NCI-H69 (cell line): ENCODE data around the gene TSC22D4.
"Not testable (repeated sequence)": the region's sequence is repeated elsewhere in the genome, so short reads cannot be mapped to it uniquely, and the experiment has no call there.

Source experiments
- DNase-seq: peaks from one replicate; lab custom pipeline; 2025; lab: John Stamatoyannopoulos, UW

The TSC22D4 gene

GRCh38 chr7:100443096-100443840 lies 35.7 kb downstream of the TSC22D4 start:
- no peak for DNase-seq

GRCh38 chr7:100441641-100442535 lies 37.1 kb downstream of the TSC22D4 start:
- no peak for DNase-seq

- DNase-seq, result not testable (repeated sequence)
These were observed 39.8 kb downstream of the TSC22D4 start for GRCh38 chr7:100439244-100439643.

- not testable (repeated sequence) for DNase-seq
These were observed 40.3 kb downstream of the TSC22D4 start for GRCh38 chr7:100438731-100439130.

- no peak for DNase-seq
These were observed 40.8 kb downstream of the TSC22D4 start for GRCh38 chr7:100438172-100438571.

- DNase-seq, result no peak
These were observed 41.6 kb downstream of the TSC22D4 start for GRCh38 chr7:100437150-100438100.

- DNase-seq, result peak; percentile 76
These were observed 43.4 kb downstream of the TSC22D4 start for GRCh38 chr7:100435401-100436304.

- no peak for DNase-seq
These were observed 44.5 kb downstream of the TSC22D4 start for GRCh38 chr7:100434297-100435144.

- no peak for DNase-seq
These were observed 45.3 kb downstream of the TSC22D4 start for GRCh38 chr7:100433592-100434296.

GRCh38 chr7:100433276-100433591 lies 45.8 kb downstream of the TSC22D4 start:
- DNase-seq, result no peak

GRCh38 chr7:100432621-100433275 lies 46.3 kb downstream of the TSC22D4 start:
- no peak for DNase-seq

- no peak for DNase-seq
These were observed 47.0 kb downstream of the TSC22D4 start for GRCh38 chr7:100432053-100432452.

- no peak for DNase-seq
These were observed 47.7 kb downstream of the TSC22D4 start for GRCh38 chr7:100431286-100431735.

GRCh38 chr7:100430493-100431285 lies 48.3 kb downstream of the TSC22D4 start:
- DNase-seq, result no peak

GRCh38 chr7:100429637-100430492 lies 49.1 kb downstream of the TSC22D4 start, which contains the start of gene MEPCE:
Gene MEPCE, plus strand, starts transcription at chr7:100429831. Its CDS starts 188 bp downstream, at chr7:100430019.
- peak; percentile 99 for DNase-seq

GRCh38 chr7:100428967-100429636 lies 49.9 kb downstream of the TSC22D4 start:
- peak; percentile 100 for DNase-seq
